Measurements from ENCODE around the gene DHODH.

Gene DHODH

GRCh38 chr16:72013888-72014581 is 5.5 kb downstream of the DHODH start:
- DNase-seq = no peak

- DNase-seq = no peak
These were observed 6.1 kb downstream of the DHODH start for GRCh38 chr16:72014675-72015074.

GRCh38 chr16:72015124-72015523 is 6.6 kb downstream of the DHODH start:
- no peak for DNase-seq

GRCh38 chr16:72018470-72018869 is 9.9 kb downstream of the DHODH start:
- DNase-seq = no peak

- DNase-seq = no peak
These were observed 12.5 kb downstream of the DHODH start for GRCh38 chr16:72021043-72021442.

GRCh38 chr16:72022127-72022526 is 13.6 kb downstream of the DHODH start:
- DNase-seq = no peak

- DNase-seq = no peak
These were observed 15.4 kb downstream of the DHODH start for GRCh38 chr16:72023962-72024361.

GRCh38 chr16:72024862-72025382 is 16.4 kb downstream of the DHODH start:
- no peak for DNase-seq

- DNase-seq = no peak
These were observed 17.0 kb downstream of the DHODH start for GRCh38 chr16:72025404-72026114.

- DNase-seq = no peak
These were observed 19.3 kb downstream of the DHODH start for GRCh38 chr16:72027669-72028378.

GRCh38 chr16:72029567-72030271 is 21.2 kb downstream of the DHODH start:
- no peak for DNase-seq

- no peak for DNase-seq
These were observed 24.9 kb downstream of the DHODH start for GRCh38 chr16:72033437-72033836.

GRCh38 chr16:72036098-72036497 is 27.6 kb downstream of the DHODH start:
- DNase-seq = no peak

GRCh38 chr16:72042157-72042660 is 33.7 kb downstream of the DHODH start:
- peak; percentile 27 for DNase-seq

- no peak for DNase-seq
These were observed 34.5 kb downstream of the DHODH start for GRCh38 chr16:72043058-72043457.

- DNase-seq = no peak
These were observed 35.0 kb downstream of the DHODH start for GRCh38 chr16:72043539-72043938.

GRCh38 chr16:72044296-72044695 is 35.8 kb downstream of the DHODH start:
- no peak for DNase-seq

GRCh38 chr16:72044825-72045359 is 36.3 kb downstream of the DHODH start:
- DNase-seq = no peak

GRCh38 chr16:72049110-72049509 is 40.6 kb downstream of the DHODH start:
- DNase-seq = no peak

GRCh38 chr16:72050769-72051464 is 42.4 kb downstream of the DHODH start:
- DNase-seq = no peak

GRCh38 chr16:72051818-72052217 is 43.3 kb downstream of the DHODH start:
- DNase-seq = no peak
